ENCODE results near the gene MYCN.

The MYCN gene

DNA sequence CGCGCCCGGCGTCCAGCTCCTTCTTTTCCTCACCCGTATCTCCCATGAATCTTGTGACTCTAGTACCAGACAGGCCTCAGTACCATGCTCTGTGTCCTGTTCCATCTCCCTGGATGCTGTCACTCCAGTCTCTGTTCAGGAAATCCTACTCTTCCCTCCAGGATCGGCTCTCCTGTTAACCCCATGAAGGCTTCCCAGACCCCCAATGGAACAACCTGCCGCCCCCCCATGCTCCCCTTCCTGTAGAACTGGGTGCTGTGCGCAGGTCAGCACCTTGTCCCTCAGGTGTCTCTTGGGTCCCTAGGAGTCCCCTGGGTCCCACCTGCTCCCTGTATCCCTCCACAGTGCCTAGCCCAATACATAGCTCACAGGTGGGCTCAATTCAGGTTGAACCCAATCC lies 41.3 kb downstream of the MYCN start:
- DNase-seq: no peak

GRCh38 chr2:15982285-15983044 lies 42.1 kb downstream of the MYCN start:
- DNase-seq: no peak

DNA sequence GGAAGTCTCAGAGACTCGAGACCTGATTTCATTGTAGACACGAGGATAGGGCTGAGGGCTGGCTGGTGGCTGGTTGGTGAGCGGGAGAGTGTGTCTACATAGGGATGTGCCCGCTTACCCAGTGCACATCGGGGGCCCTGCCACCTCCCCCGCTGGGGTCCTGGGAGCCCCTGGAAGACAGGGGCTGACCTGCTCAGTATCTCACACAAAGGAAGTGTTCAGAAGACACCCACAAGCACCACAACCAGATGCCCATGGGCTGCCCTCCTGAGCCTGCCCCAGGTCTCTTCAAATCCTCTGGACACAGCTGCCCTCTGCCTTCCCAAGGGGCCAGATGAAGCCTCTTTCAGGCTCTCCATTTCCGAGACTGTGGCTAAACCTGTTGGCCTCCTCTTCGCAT lies 43.1 kb downstream of the MYCN start:
- DNase-seq: no peak

GRCh38 chr2:15984368-15985255 lies 44.3 kb downstream of the MYCN start:
- no peak for DNase-seq

DNA sequence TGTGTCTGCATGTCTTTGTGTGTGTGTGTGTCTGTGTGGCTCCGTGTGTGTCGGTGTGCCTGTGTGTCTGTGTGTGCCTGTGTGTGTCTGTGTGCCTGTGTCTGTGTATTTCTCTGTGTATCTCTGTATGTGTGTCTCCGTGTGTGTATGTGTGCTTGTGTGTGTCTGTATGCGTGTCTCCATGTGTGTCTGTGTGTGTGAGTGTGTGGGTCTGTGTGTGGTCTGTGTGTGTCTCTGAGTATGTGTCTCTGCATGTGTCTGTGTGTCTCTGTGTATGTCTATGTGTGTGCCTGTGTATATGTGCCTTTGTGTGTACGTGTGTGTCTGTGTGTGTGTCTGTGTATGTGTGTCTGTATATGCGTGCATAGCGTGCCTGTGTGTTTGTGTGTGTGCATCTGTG lies 45.2 kb downstream of the MYCN start:
- no peak for DNase-seq

DNA sequence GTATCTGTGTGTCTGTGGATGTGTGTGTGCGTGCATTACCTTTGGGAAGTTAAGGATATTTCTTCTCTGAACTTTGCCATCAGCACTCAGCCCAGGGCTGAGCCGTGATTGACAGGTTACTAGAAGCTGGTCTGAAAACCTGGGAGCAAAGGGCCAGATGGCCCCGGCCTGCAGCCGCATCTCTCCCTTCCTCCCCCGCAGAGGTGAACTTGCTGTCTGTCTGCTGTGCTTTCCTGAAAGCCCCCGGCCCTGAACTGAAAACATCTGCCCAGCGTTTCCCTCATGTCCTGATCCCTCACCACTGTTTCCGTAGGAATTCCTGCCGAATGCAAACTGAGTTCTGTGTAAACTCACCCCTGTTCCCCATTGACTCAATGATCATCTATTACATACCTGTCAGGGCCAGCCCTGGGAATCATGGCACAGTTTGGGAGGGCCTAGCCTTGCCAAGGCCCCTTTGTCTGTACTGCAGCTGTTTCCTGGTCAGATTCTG lies 45.8 kb downstream of the MYCN start:
- no peak for DNase-seq

DNA sequence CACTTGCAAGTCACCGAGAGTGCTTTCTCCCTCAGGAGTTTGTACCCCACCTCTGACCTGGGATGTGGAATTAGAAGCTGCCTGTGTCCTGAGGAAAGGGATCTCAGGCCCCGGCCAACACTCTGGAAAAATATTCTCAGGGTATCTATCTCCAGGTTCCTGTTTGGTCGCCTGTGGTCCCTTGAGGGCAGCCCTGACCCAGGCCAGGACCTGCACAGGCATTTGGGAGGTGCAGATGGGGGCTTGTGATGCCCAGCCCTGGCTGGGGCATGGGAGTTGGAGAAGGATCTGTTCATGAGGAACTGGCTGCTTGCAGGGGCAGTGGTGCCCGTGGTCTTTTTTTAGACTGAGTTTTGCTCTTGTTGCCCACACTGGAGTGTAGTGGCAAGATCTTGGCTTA lies 46.3 kb downstream of the MYCN start:
- DNase-seq: no peak

GRCh38 chr2:15988733-15989132 lies 48.4 kb downstream of the MYCN start:
- no peak for DNase-seq

DNA sequence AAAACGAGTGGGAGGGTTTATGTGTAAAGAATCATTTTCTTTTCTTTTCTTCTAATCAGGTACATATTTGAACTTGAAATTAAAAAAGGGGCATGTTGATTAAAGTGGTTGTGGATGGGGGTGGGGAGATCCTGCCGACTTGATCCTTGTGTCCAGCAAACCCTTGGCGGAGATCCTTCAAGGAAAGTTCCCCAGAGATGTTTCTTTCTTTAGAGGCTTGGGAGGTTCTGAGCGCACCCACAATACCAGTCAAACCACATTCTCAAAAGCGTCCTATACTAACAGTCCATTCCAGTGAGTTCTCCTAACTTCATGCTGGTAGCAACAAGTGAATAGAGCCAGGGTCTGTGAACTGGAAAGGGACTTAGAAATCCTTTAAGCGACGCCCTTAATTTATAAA lies 49.2 kb downstream of the MYCN start:
- DNase-seq: no peak

GRCh38 chr2:15990151-15991101 lies 50.1 kb downstream of the MYCN start:
- DNase-seq: no peak

DNA sequence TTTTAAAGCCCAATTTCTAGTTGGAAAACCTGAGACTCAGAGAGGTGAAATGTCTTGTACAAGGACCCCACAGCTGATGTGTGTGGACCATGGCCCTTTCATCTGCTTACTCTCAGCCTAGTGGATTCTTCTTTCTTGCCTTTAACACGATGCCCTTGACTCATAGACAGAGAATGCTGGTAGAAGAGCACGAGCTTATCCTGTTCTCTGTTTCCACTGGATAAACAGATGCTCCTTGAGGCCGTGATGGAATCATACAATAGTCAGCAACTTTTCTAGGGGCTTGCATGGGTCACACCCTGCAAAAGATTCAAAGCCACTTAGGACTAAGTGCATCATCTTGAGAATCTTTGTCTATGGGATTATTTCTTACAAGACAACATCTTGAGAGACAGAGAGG lies 50.9 kb downstream of the MYCN start:
- DNase-seq: no peak

- DNase-seq: no peak
These were observed 52.3 kb downstream of the MYCN start for GRCh38 chr2:15992457-15993231.

- no peak for DNase-seq
These were observed 52.9 kb downstream of the MYCN start for GRCh38 chr2:15993232-15993610.

DNA sequence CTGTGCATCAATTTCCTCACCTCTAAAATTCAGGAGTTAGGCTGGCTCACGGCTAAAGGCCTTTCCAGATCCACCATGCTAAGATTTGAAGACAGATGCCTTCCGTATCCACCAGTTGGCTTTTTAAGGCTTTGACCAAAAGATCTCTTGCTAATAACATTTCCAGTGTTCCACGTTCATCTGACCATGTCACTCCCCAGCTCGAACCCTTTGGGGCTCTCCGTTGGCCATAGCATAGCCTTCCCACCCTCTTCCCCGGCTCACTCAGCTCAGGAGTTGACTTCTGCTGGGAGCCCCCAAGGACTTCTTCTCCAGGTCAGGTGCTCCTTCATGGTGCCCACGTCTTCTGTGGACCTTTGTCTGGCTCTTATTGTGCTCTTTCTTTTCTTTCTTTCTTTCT lies 53.3 kb downstream of the MYCN start:
- DNase-seq: no peak

- DNase-seq: no peak
These were observed 55.3 kb downstream of the MYCN start for GRCh38 chr2:15995603-15996002.
